SU-DHL-6 (cell line): ENCODE results near the gene DUS2.

Experiments
- H2AFZ ChIP-seq: fragments of 200-600 bp; sonication (generic); 2 replicates; pipeline ENCODE4 v1.6.1; 2014; ENCODE audit warnings: low read depth, mild to moderate bottlenecking, moderate library complexity, mixed read lengths, antibody characterized with exemption, low read length; ENCODE audit not compliant: severe bottlenecking
- H3F3A ChIP-seq: fragments of 200-600 bp; shearing (Covaris generic); 2 replicates; pipeline ENCODE4 v1.6.0; 2016; ENCODE audit warnings: antibody characterized with exemption, mild to moderate bottlenecking; ENCODE audit not compliant: insufficient read depth
- H3K27ac ChIP-seq: fragments of 200-600 bp; sonication (generic); 2 replicates; pipeline ENCODE4 v1.5.1; 2016; ENCODE audit warnings: low read depth, mild to moderate bottlenecking, low read length, moderate library complexity, mixed read lengths
- H3K27me3 ChIP-seq: fragments of 200-600 bp; sonication (generic), shearing (Covaris generic); 2 replicates; pipeline ENCODE4 v1.6.0; 2014; ENCODE audit warnings: mild to moderate bottlenecking, low read length
- H3K36me3 ChIP-seq: fragments of 200-600 bp; sonication (generic); 2 replicates; pipeline ENCODE4 v1.6.1; 2014; ENCODE audit warnings: mild to moderate bottlenecking, low read length, mixed read lengths
- H3K4me2 ChIP-seq: fragments of 300-600, 200-600 bp; shearing (Covaris generic), sonication (generic); 2 replicates; pipeline ENCODE4 v1.6.0; 2014; ENCODE audit warnings: low read length, low read depth, mild to moderate bottlenecking; ENCODE audit not compliant: poor library complexity, severe bottlenecking
- H3K4me3 ChIP-seq: fragments of 200-600 bp; sonication (generic); 2 replicates; pipeline ENCODE4 v1.5.1; 2014; ENCODE audit warnings: antibody characterized with exemption, low read length, mild to moderate bottlenecking, mixed read lengths; ENCODE audit not compliant: insufficient read depth, poor library complexity, severe bottlenecking
- H3K79me2 ChIP-seq: fragments of 200-600 bp; sonication (generic); 2 replicates; pipeline ENCODE4 v1.6.1; 2014; ENCODE audit warnings: mild to moderate bottlenecking, low read length, moderate library complexity; ENCODE audit not compliant: insufficient read depth
- H3K9ac ChIP-seq: fragments of 200-600 bp; sonication (generic); 2 replicates; pipeline ENCODE4 v1.7.0; 2014; ENCODE audit warnings: mild to moderate bottlenecking, low read length
- H3K9me2 ChIP-seq: fragments of 200-600 bp; sonication (generic); replicated peaks from 2 replicates; pipeline ENCODE4 v1.6.1; 2014; ENCODE audit warnings: low read length; ENCODE audit not compliant: insufficient read depth
- H3K9me3 ChIP-seq: fragments of 200-600 bp; sonication (generic); 2 replicates; pipeline ENCODE4 v1.6.1; 2014; ENCODE audit warnings: low read length, mixed read lengths; ENCODE audit not compliant: insufficient read depth
- H4K20me1 ChIP-seq: fragments of 200-600 bp; sonication (generic); 2 replicates; pipeline ENCODE4 v1.6.1; 2014; ENCODE audit warnings: low read depth, mild to moderate bottlenecking, antibody characterized with exemption, low read length, moderate library complexity, mixed read lengths
- EZH2phosphoT487 ChIP-seq: fragments of 200-600 bp; sonication (generic), shearing (Covaris generic); conservative IDR thresholded peaks from 2 replicates; pipeline ENCODE4 v1.6.1; 2018; ENCODE audit warnings: mild to moderate bottlenecking, antibody characterized with exemption, low read length, moderate library complexity, mixed read lengths
- TF ChIP-seq, protein P1 (sequence below): fragments of 200-600 bp; sonication (generic); IDR thresholded peaks from one replicate; pipeline ENCODE4 v1.5.1; 2017; ENCODE audit warnings: antibody characterized with exemption, mild to moderate bottlenecking, low read length, moderate library complexity; ENCODE audit not compliant: insufficient read depth, poor library complexity, severe bottlenecking

Gene DUS2

DNA sequence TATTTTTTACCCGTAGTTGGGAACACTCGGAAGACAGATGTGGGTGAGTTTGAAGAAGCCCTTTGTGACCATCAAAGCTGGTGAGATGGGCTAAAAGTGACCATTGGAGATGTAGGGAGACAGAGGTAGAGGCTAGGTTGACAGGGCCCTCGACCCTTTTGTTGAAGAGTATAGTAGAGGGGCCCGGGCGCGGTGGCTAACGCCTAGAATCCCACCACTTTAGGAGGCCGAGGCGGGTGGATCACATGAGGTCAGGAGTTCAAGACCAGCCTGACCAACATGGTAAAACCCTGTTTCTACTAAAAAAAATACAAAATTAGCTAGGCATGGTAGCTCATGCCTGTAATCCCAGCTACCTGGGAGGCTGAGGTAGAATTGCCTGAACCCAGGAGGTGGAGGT lies 45.8 kb downstream of the DUS2 start:
- TF ChIP-seq, protein P1, sequence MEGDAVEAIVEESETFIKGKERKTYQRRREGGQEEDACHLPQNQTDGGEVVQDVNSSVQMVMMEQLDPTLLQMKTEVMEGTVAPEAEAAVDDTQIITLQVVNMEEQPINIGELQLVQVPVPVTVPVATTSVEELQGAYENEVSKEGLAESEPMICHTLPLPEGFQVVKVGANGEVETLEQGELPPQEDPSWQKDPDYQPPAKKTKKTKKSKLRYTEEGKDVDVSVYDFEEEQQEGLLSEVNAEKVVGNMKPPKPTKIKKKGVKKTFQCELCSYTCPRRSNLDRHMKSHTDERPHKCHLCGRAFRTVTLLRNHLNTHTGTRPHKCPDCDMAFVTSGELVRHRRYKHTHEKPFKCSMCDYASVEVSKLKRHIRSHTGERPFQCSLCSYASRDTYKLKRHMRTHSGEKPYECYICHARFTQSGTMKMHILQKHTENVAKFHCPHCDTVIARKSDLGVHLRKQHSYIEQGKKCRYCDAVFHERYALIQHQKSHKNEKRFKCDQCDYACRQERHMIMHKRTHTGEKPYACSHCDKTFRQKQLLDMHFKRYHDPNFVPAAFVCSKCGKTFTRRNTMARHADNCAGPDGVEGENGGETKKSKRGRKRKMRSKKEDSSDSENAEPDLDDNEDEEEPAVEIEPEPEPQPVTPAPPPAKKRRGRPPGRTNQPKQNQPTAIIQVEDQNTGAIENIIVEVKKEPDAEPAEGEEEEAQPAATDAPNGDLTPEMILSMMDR = no peak
- no peak for TF ChIP-seq EZH2phosphoT487
- Histone ChIP-seq H3F3A (no peaks in the 10 kb centered on the region), H3K79me2 (no peaks in the 10 kb centered on the region), H3K27me3 (no peaks in the 10 kb centered on the region), H3K9me3 (no peaks in the 10 kb centered on the region), H4K20me1 (no peaks in the 10 kb centered on the region), H3K27ac (no peak overlapping the region), H3K4me3 (no peak overlapping the region), H3K9me2 (no peaks in the 10 kb centered on the region), H3K36me3 (no peaks in the 10 kb centered on the region; the same call in 1 of the 2 replicates), H2AFZ (no peak overlapping the region), H3K4me2 (no peak overlapping the region), H3K9ac (no peak overlapping the region)

DNA sequence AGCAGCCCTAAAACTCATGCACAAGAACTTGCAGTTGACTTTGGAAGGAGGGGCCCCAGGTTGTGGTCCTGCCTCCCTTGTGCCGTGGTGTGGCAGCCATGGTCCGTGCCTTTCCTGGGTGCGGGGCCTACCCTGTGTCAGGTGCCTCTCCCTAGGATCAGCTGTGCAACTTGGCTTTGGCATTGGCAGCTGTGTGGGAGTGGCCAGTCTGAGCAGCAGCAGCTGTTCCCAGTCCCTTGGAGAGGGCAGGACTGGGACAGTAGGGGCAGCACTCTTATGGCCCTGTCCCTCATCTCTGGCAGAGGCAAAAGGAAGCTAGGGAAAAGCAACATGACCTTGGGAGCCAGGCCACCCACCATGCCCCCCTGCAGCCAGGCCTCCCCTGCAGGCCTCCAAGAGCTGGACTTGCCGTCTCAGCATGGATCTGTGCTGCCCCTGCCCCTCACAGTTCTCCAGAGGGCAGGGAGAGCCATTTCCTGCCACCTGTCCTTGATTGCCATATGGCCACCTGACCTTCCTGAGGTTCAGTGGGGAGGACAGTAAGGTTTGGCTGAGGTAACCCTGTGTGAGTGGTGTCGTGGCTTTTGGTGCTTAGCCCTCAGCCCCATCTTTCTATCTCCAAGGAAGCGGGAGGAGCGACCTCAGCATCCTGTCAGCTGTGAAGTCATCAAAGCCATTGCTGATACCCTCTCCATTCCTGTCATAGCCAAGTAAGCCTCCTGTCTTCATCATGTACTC lies 46.6 kb downstream of the DUS2 start:
- no peak overlapping the region for H3K9ac ChIP-seq
- no peaks in the 10 kb centered on the region for H3K27me3 ChIP-seq
- H3K79me2 ChIP-seq = no peaks in the 10 kb centered on the region
- H3K4me3 ChIP-seq = no peak overlapping the region
- no peaks in the 10 kb centered on the region for H4K20me1 ChIP-seq
- no peaks in the 10 kb centered on the region; the same call in 1 of the 2 replicates for H3K36me3 ChIP-seq
- H3K4me2 ChIP-seq = no peak overlapping the region
- H3K9me3 ChIP-seq = no peaks in the 10 kb centered on the region
- H3F3A ChIP-seq = no peaks in the 10 kb centered on the region
- H3K9me2 ChIP-seq = no peaks in the 10 kb centered on the region
- TF ChIP-seq EZH2phosphoT487 = no peak
- TF ChIP-seq, protein P1 = no peak
- H2AFZ ChIP-seq = no peak overlapping the region
- H3K27ac ChIP-seq = no peak overlapping the region

DNA sequence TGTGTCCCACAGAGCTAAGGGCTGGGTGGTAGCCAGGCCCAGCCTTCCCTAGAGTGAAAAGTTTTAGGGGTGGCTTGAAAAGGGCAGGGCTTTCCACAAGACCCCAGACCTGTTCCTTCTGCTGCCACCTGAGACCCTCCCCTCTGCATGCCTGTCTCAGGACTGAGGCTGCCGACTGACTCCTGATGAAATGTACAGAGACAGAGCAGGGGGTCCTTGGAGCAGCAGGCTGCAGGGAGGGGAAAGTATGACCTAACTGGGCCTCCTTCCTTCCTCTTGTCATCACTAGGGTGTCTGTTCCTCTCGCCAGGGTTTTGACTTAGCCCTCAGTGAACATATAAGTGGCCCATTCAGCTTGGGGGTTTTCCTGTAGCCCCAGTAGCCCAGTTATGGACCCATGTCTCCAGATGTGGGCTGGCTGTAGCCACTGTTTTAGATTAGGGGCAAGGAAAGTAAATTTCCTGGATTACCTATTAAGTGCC lies 47.2 kb downstream of the DUS2 start:
- no peaks in the 10 kb centered on the region for H4K20me1 ChIP-seq
- H3K9ac ChIP-seq = no peak overlapping the region
- TF ChIP-seq, protein P1 = no peak
- no peak for TF ChIP-seq EZH2phosphoT487
- no peaks in the 10 kb centered on the region for H3K9me2 ChIP-seq
- H3K4me2 ChIP-seq = no peak overlapping the region
- no peaks in the 10 kb centered on the region; the same call in 1 of the 2 replicates for H3F3A ChIP-seq
- H3K36me3 ChIP-seq = no peaks in the 10 kb centered on the region; the same call in 1 of the 2 replicates
- no peaks in the 10 kb centered on the region for H3K79me2 ChIP-seq
- H3K4me3 ChIP-seq = no peak overlapping the region
- no peaks in the 10 kb centered on the region for H3K9me3 ChIP-seq
- H2AFZ ChIP-seq = no peak overlapping the region
- H3K27ac ChIP-seq = no peak overlapping the region
- no peaks in the 10 kb centered on the region for H3K27me3 ChIP-seq
